Activated CD8-positive, alpha-beta T cell treated with anti-CD3 and anti-CD28 coated beads for 36 hours (primary cell): ENCODE results near the gene LRMDA. TPM values are rescaled to one million over a fixed set of nuclear protein-coding genes. Genes with fewer than 3 reads are reported as not detected.

ENCODE experiments used
- ATAC-seq: fragments of 200-7000 bp; cut with Tn5 transposase; one replicate; pipeline ENCODE4 v1.10.0; 2021; ENCODE audit warnings: mild to moderate bottlenecking, moderate library complexity
- CTCF ChIA-PET: fragments of 350-600 bp; sonication (Branson Sonifier 250); formaldehyde crosslinking; loops from one replicate; lab custom pipeline; 2021; ENCODE audit warnings: antibody characterized with exemption; lab: Charles Lee
- POLR2A ChIA-PET: fragments of 350-600 bp; sonication (Branson Sonifier 250); formaldehyde crosslinking; loops from one replicate; lab custom pipeline; 2021; ENCODE audit warnings: antibody characterized with exemption; lab: Charles Lee
- DNase-seq: peaks from one replicate; pipeline ENCODE4 v3.0.0-alpha.2; 2020
- H3K27ac Mint-ChIP-seq: one replicate; pipeline ENCODE4 v1.8.0; 2021; ENCODE audit warnings: mild to moderate bottlenecking, mixed read lengths
- H3K27me3 Mint-ChIP-seq: one replicate; pipeline ENCODE4 v1.8.0; 2021; ENCODE audit warnings: mixed read lengths
- H3K36me3 Mint-ChIP-seq: one replicate; pipeline ENCODE4 v1.8.0; 2021; ENCODE audit warnings: low read depth, mixed read lengths
- H3K4me1 Mint-ChIP-seq: one replicate; pipeline ENCODE4 v1.8.0; 2021; ENCODE audit warnings: low read depth, mixed read lengths
- H3K4me3 Mint-ChIP-seq: one replicate; pipeline ENCODE4 v1.8.0; 2021; ENCODE audit warnings: mild to moderate bottlenecking, moderate library complexity, mixed read lengths
- H3K9me3 Mint-ChIP-seq: one replicate; pipeline ENCODE4 v1.8.0; 2021; ENCODE audit warnings: mixed read lengths
- intact Hi-C: fragments of 100-400 bp; cut with micrococcal nuclease; formaldehyde crosslinking; loops from one replicate; pipeline ENCODE4 v1.10.0; 2022
- total RNA-seq, 2 experiments: library from RNA; stranded (reverse); gene quantifications; one replicate each; pipeline ENCODE4 v1.2.3, GENCODE V29; 2021
- TF ChIP-seq, protein P1 (sequence below): fragments of 200-600 bp; IDR thresholded peaks from one replicate; pipeline ENCODE4 v1.8.0; 2022; ENCODE audit warnings: antibody characterized with exemption, mild to moderate bottlenecking

LRMDA gene
- total RNA-seq, 2 experiments from 2014 or later = not detected

DNA sequence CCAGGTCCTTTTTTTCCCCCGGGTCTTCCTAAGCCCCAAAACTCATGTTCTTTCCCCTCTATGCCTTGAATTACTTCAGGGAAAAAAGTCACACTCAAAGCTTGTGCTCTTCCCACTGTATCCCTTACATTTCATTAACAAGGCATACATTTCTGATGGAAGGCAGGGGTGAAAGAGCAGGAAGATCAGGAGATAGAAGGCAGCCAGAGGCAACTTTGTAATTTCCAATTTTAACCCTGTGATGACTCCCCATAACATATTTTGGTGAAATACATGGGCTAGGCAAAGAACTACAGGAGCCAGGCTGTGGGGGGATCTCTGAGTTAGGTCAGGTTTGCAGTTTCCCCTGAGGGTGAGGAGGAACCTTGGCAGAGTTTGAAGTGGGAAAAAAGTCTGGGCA, 635.0 kb downstream of the LRMDA start:
- ChIA-PET POLR2A (no interaction called here), CTCF (no interaction called here)
- Mint-ChIP-seq H3K9me3 (no peaks in the 10 kb centered on the region), H3K27me3 (peaks cover 5% of the 10 kb centered on the region), H3K27ac (no peak overlapping the region), H3K4me3 (no peak overlapping the region), H3K36me3 (no peaks in the 10 kb centered on the region), H3K4me1 (no peaks in the 10 kb centered on the region)
- DNase-seq (no peak), ATAC-seq (no peak)
- TF ChIP-seq, protein P1, sequence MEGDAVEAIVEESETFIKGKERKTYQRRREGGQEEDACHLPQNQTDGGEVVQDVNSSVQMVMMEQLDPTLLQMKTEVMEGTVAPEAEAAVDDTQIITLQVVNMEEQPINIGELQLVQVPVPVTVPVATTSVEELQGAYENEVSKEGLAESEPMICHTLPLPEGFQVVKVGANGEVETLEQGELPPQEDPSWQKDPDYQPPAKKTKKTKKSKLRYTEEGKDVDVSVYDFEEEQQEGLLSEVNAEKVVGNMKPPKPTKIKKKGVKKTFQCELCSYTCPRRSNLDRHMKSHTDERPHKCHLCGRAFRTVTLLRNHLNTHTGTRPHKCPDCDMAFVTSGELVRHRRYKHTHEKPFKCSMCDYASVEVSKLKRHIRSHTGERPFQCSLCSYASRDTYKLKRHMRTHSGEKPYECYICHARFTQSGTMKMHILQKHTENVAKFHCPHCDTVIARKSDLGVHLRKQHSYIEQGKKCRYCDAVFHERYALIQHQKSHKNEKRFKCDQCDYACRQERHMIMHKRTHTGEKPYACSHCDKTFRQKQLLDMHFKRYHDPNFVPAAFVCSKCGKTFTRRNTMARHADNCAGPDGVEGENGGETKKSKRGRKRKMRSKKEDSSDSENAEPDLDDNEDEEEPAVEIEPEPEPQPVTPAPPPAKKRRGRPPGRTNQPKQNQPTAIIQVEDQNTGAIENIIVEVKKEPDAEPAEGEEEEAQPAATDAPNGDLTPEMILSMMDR = no peak
- intact Hi-C loops = no loop called here

DNA sequence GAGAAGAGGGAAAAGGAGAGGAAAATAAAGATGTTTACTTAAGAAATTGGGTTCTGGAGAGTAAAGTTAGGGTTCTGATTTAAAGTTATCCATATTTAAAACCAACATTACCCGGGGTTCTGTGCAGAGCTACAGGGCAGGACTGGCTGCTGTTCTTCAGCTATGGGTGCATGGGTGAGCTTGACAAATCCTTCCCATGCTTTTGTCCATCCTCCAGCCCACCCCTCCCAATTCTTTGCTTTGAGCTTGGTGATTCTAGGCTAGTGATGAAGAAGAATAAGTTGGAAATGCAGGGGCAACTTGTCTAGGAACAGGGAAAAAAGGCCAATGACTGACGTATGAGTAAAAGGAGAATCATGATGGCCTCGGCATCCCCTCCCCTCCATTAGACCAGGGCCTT, 636.0 kb downstream of the LRMDA start:
- no peak overlapping the region for H3K27ac Mint-ChIP-seq
- DNase-seq = no peak
- H3K4me3 Mint-ChIP-seq = no peak overlapping the region
- TF ChIP-seq, protein P1 = no peak
- ATAC-seq = no peak
- H3K9me3 Mint-ChIP-seq = no peaks in the 10 kb centered on the region
- peaks cover 5% of the 10 kb centered on the region for H3K27me3 Mint-ChIP-seq
- intact Hi-C loops = no loop called here
- POLR2A ChIA-PET = no interaction called here
- H3K36me3 Mint-ChIP-seq = no peaks in the 10 kb centered on the region
- CTCF ChIA-PET = no interaction called here
- no peaks in the 10 kb centered on the region for H3K4me1 Mint-ChIP-seq

- Mint-ChIP-seq H3K27me3 (peaks cover 5% of the 10 kb centered on the region), H3K4me3 (no peak overlapping the region), H3K9me3 (no peaks in the 10 kb centered on the region), H3K4me1 (no peaks in the 10 kb centered on the region), H3K36me3 (no peaks in the 10 kb centered on the region), H3K27ac (no peak overlapping the region)
- no peak for DNase-seq
- TF ChIP-seq, protein P1 = no peak
- ATAC-seq = no peak
- POLR2A ChIA-PET = no interaction called here
- CTCF ChIA-PET = no interaction called here
- intact Hi-C loops = no loop called here
Measured at GRCh38 chr10:76068856-76069255, 637.4 kb downstream of the LRMDA start.

- no peak for ATAC-seq
- TF ChIP-seq, protein P1 = no peak
- H3K27ac Mint-ChIP-seq = no peak overlapping the region
- DNase-seq = no peak
- no peak overlapping the region for H3K4me3 Mint-ChIP-seq
- no peaks in the 10 kb centered on the region for H3K36me3 Mint-ChIP-seq
- H3K9me3 Mint-ChIP-seq = no peaks in the 10 kb centered on the region
- H3K4me1 Mint-ChIP-seq = no peaks in the 10 kb centered on the region
- intact Hi-C loops = no loop called here
- ChIA-PET POLR2A (no interaction called here), CTCF (no interaction called here)
- peaks cover 5% of the 10 kb centered on the region for H3K27me3 Mint-ChIP-seq
Measured at GRCh38 chr10:76070916-76071315, 639.5 kb downstream of the LRMDA start.

GRCh38 chr10:76071653-76072365, 640.4 kb downstream of the LRMDA start:
- ChIA-PET POLR2A (no interaction called here), CTCF (no interaction called here)
- Mint-ChIP-seq H3K27me3 (peaks cover 5% of the 10 kb centered on the region), H3K4me3 (no peak overlapping the region), H3K27ac (no peak overlapping the region), H3K36me3 (no peaks in the 10 kb centered on the region), H3K4me1 (no peaks in the 10 kb centered on the region), H3K9me3 (no peaks in the 10 kb centered on the region)
- intact Hi-C loops = no loop called here
- DNase-seq = no peak
- TF ChIP-seq, protein P1 = no peak
- ATAC-seq = no peak
